Neural crest cell (in vitro differentiated cells): Measurements from ENCODE around the gene NR1D1. TPM values are rescaled to one million over a fixed set of nuclear protein-coding genes. Genes with fewer than 3 reads are reported as not detected.
A peak's percentile ranks its signal among the peaks of the same experiment; 100 is the strongest.

Source experiments
- DNase-seq: peaks from one replicate; pipeline ENCODE4 v3.0.0; 2021; ENCODE audit warnings: low read depth, mixed read lengths, low spot score
- H3K27ac Mint-ChIP-seq: one replicate; pipeline ENCODE4 v1.8.0; 2021; ENCODE audit warnings: mild to moderate bottlenecking, mixed read lengths; ENCODE audit not compliant: unreplicated experiment
- H3K27me3 Mint-ChIP-seq: 2 replicates; pipeline ENCODE4 v1.8.0; 2021; ENCODE audit warnings: low read depth, mild to moderate bottlenecking, mixed read lengths
- H3K36me3 Mint-ChIP-seq: 2 replicates; pipeline ENCODE4 v1.8.0; 2021; ENCODE audit warnings: low read depth, mild to moderate bottlenecking, mixed read lengths
- H3K4me1 Mint-ChIP-seq: 2 replicates; pipeline ENCODE4 v1.8.0; 2021; ENCODE audit warnings: mixed read lengths
- H3K4me3 Mint-ChIP-seq: one replicate; pipeline ENCODE4 v1.8.0; 2021; ENCODE audit warnings: mild to moderate bottlenecking, mixed read lengths
- H3K9me3 Mint-ChIP-seq: 2 replicates; pipeline ENCODE4 v1.8.0; 2021; ENCODE audit warnings: mixed read lengths
- CTCF ChIP-seq: fragments of 200-600 bp; sonication (generic); conservative IDR thresholded peaks from 2 replicates; pipeline ENCODE4 v1.5.0; 2021; ENCODE audit warnings: antibody characterized with exemption, mild to moderate bottlenecking
- total RNA-seq: library from RNA; stranded (reverse); gene quantifications from 2 replicates; pipeline ENCODE4 v1.2.1, GENCODE V29; 2021

The NR1D1 gene
- total RNA-seq, 1 donor from 2014 or later, result 2.8 TPM

GRCh38 chr17:40065769-40066510, 34.4 kb downstream of the NR1D1 start:
- Mint-ChIP-seq H3K4me3 (peak overlapping the region; percentile 90), H3K9me3 (no peaks in the 10 kb centered on the region), H3K36me3 (no peaks in the 10 kb centered on the region), H3K4me1 (peaks cover 75% of the 10 kb centered on the region), H3K27me3 (peaks cover 15% of the 10 kb centered on the region), H3K27ac (no peak overlapping the region)
- no peak for TF ChIP-seq CTCF
- DNase-seq, result no peak

GRCh38 chr17:40064971-40065768, 35.2 kb downstream of the NR1D1 start:
- peaks cover 17% of the 10 kb centered on the region for H3K27me3 Mint-ChIP-seq
- DNase-seq, result peak; percentile 30
- H3K4me1 Mint-ChIP-seq, result peaks cover 71% of the 10 kb centered on the region
- peak overlapping the region; percentile 48 for H3K27ac Mint-ChIP-seq
- H3K9me3 Mint-ChIP-seq, result no peaks in the 10 kb centered on the region
- no peaks in the 10 kb centered on the region for H3K36me3 Mint-ChIP-seq
- peak overlapping the region; percentile 90 for H3K4me3 Mint-ChIP-seq
- no peak for TF ChIP-seq CTCF

GRCh38 chr17:40063901-40064531, 36.4 kb downstream of the NR1D1 start:
- H3K27me3 Mint-ChIP-seq, result peaks cover 19% of the 10 kb centered on the region
- no peaks in the 10 kb centered on the region for H3K9me3 Mint-ChIP-seq
- H3K36me3 Mint-ChIP-seq, result no peaks in the 10 kb centered on the region
- DNase-seq, result no peak
- peaks cover 59% of the 10 kb centered on the region for H3K4me1 Mint-ChIP-seq
- peak overlapping the region; percentile 90 for H3K4me3 Mint-ChIP-seq
- TF ChIP-seq CTCF, result no peak
- H3K27ac Mint-ChIP-seq, result peak overlapping the region; percentile 96

DNA sequence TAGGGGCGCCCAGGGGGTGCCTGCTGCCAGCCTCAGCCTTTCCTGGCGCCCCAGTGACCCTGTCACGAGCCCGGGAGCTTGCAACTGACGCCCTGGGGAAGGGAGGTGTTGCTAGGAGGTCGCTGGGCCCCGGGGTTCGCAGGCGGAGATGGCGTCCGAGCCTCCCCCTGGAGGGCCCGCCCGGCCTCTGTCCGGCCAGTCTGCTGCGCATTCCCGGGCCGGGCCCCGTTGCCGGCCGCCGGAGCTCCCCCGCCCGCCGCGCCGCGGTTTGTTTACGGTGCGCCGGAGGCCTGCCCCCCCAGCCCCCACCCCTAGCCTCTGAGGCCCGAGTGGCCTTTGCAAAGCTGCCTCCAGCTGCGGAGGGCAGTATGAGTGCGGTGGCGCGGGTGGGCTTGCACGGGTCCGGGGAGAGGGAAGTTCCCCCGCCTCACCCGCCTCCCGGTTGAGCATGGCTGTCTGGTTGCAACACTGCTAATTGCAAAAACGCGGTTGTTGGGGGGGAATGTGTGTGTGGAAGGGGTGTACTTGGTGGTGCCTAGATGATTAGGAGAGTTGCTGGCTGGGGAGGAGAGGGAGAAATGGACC, 37.1 kb downstream of the NR1D1 start:
- Mint-ChIP-seq H3K36me3 (no peaks in the 10 kb centered on the region), H3K4me3 (peak overlapping the region; percentile 90), H3K27me3 (peaks cover 20% of the 10 kb centered on the region), H3K4me1 (peaks cover 52% of the 10 kb centered on the region), H3K9me3 (no peaks in the 10 kb centered on the region), H3K27ac (peak overlapping the region; percentile 96)
- TF ChIP-seq CTCF, result no peak
- DNase-seq, result no peak
